IPS DF 6.9 (cell line): ENCODE data around the gene SIAH1.
A peak's percentile ranks its signal among the peaks of the same experiment; 100 is the strongest.

ENCODE experiments used
- DNase-seq: peaks from one replicate; pipeline ENCODE4 v3.0.0-alpha.2; 2013; ENCODE audit warnings: low read depth, low spot score
- H3K27ac ChIP-seq: one replicate; pipeline ENCODE4 v1.5.1; 2013; ENCODE audit warnings: low read length, control low read depth
- H3K27me3 ChIP-seq: 2 replicates; pipeline ENCODE4 v1.6.1; 2013; ENCODE audit warnings: mild to moderate bottlenecking, low read length; ENCODE audit not compliant: control insufficient read depth, insufficient read depth
- H3K36me3 ChIP-seq: 2 replicates; pipeline ENCODE4 v1.6.1; 2013; ENCODE audit warnings: low read length; ENCODE audit not compliant: control insufficient read depth, insufficient read depth
- H3K4me1 ChIP-seq: 2 replicates; pipeline ENCODE4 v1.6.1; 2013; ENCODE audit warnings: low read length; ENCODE audit not compliant: control insufficient read depth, insufficient read depth
- H3K4me3 ChIP-seq: 2 replicates; pipeline ENCODE4 v1.5.1; 2013; ENCODE audit warnings: mild to moderate bottlenecking, low read length
- H3K9me3 ChIP-seq: 2 replicates; pipeline ENCODE4 v1.6.1; 2013; ENCODE audit warnings: low read length, inconsistent platforms; ENCODE audit not compliant: control insufficient read depth, insufficient read depth
- WGBS: extraction: QIAGEN DNeasy Blood & Tissue Kit; methylation state at CpG from one replicate; pipeline ENCODE4 v1.1.7; 2013; ENCODE audit warnings: mixed read lengths, missing lambda C conversion rate; ENCODE audit not compliant: insufficient read length, insufficient coverage; 5-methylcytosine and 5-hydroxymethylcytosine counted together

SIAH1 gene

GRCh38 chr16:48393485-48394354 is 8.5 kb upstream of the SIAH1 start:
- no peak for DNase-seq
- Histone ChIP-seq H3K4me3 (no peak overlapping the region), H3K27ac (no peak overlapping the region), H3K9me3 (no peaks in the 10 kb centered on the region), H3K27me3 (no peaks in the 10 kb centered on the region), H3K36me3 (no peaks in the 10 kb centered on the region), H3K4me1 (no peaks in the 10 kb centered on the region)
- WGBS: no CpG with 5 or more reads among the region's 11 CpGs

- no CpG with 5 or more reads among the region's 5 CpGs for WGBS
- Histone ChIP-seq H3K4me3 (no peak overlapping the region), H3K9me3 (no peaks in the 10 kb centered on the region), H3K36me3 (no peaks in the 10 kb centered on the region), H3K4me1 (no peaks in the 10 kb centered on the region), H3K27ac (no peak overlapping the region), H3K27me3 (no peaks in the 10 kb centered on the region)
- no peak for DNase-seq
Observed at GRCh38 chr16:48392407-48392806, 7.2 kb upstream of the SIAH1 start.

GRCh38 chr16:48386559-48387312 is 1.5 kb upstream of the SIAH1 start:
- no peaks in the 10 kb centered on the region for H3K36me3 ChIP-seq
- H3K4me3 ChIP-seq: no peak overlapping the region
- WGBS: no CpG with 5 or more reads among the region's 17 CpGs

GRCh38 chr16:48384520-48385252 is 527 bp downstream of the SIAH1 start:
- no peaks in the 10 kb centered on the region for H3K9me3 ChIP-seq
- H3K4me3 ChIP-seq: peak overlapping the region; percentile 96
- no peak for DNase-seq
- no peaks in the 10 kb centered on the region for H3K36me3 ChIP-seq
- no peaks in the 10 kb centered on the region for H3K4me1 ChIP-seq
- no peaks in the 10 kb centered on the region for H3K27me3 ChIP-seq
- H3K27ac ChIP-seq: no peak overlapping the region
- no CpG with 5 or more reads among the region's 103 CpGs for WGBS

More at GRCh38 chr16:48386559-48387312, 1.5 kb upstream of the SIAH1 start:
- H3K27me3 ChIP-seq: no peaks in the 10 kb centered on the region
- no peaks in the 10 kb centered on the region for H3K9me3 ChIP-seq
- H3K27ac ChIP-seq: no peak overlapping the region
- H3K4me1 ChIP-seq: no peaks in the 10 kb centered on the region
- DNase-seq: no peak

- Histone ChIP-seq H3K9me3 (no peaks in the 10 kb centered on the region), H3K4me1 (no peaks in the 10 kb centered on the region), H3K36me3 (no peaks in the 10 kb centered on the region), H3K27me3 (no peaks in the 10 kb centered on the region), H3K27ac (no peak overlapping the region), H3K4me3 (peak overlapping the region; percentile 62)
- WGBS: no CpG with 5 or more reads among the region's 15 CpGs
- DNase-seq: no peak
Observed at GRCh38 chr16:48383877-48384519, 1.2 kb downstream of the SIAH1 start.

- 100% methylated on average over 1 of the region's 6 CpGs for WGBS
- no peak for DNase-seq
- H3K9me3 ChIP-seq: no peaks in the 10 kb centered on the region
Observed at GRCh38 chr16:48383009-48383876, 2.0 kb downstream of the SIAH1 start.

GRCh38 chr16:48382131-48382530 is 3.1 kb downstream of the SIAH1 start:
- H3K4me3 ChIP-seq: no peak overlapping the region
- H3K36me3 ChIP-seq: no peaks in the 10 kb centered on the region
- no peak for DNase-seq
- no CpG with 5 or more reads among the region's 4 CpGs for WGBS
- H3K27ac ChIP-seq: no peak overlapping the region
- H3K9me3 ChIP-seq: no peaks in the 10 kb centered on the region
- H3K4me1 ChIP-seq: no peaks in the 10 kb centered on the region
- H3K27me3 ChIP-seq: no peaks in the 10 kb centered on the region

More at GRCh38 chr16:48383009-48383876, 2.0 kb downstream of the SIAH1 start:
- Histone ChIP-seq H3K27ac (no peak overlapping the region), H3K4me1 (no peaks in the 10 kb centered on the region), H3K27me3 (no peaks in the 10 kb centered on the region), H3K4me3 (peak overlapping the region; percentile 62; the same call in 1 of the 2 replicates), H3K36me3 (no peaks in the 10 kb centered on the region)

- H3K36me3 ChIP-seq: no peaks in the 10 kb centered on the region
- H3K27ac ChIP-seq: no peak overlapping the region
- H3K4me1 ChIP-seq: no peaks in the 10 kb centered on the region
- H3K27me3 ChIP-seq: no peaks in the 10 kb centered on the region
- H3K9me3 ChIP-seq: no peaks in the 10 kb centered on the region
- H3K4me3 ChIP-seq: no peak overlapping the region
- DNase-seq: no peak
- no CpG with 5 or more reads among the region's 5 CpGs for WGBS
Observed at GRCh38 chr16:48381201-48381600, 4.0 kb downstream of the SIAH1 start.

- H3K27me3 ChIP-seq: no peaks in the 10 kb centered on the region
- no CpG with 5 or more reads among the region's 1 CpG for WGBS
- H3K4me3 ChIP-seq: no peak overlapping the region
- H3K4me1 ChIP-seq: no peaks in the 10 kb centered on the region
- no peak for DNase-seq
- H3K9me3 ChIP-seq: no peaks in the 10 kb centered on the region
- no peak overlapping the region for H3K27ac ChIP-seq
- no peaks in the 10 kb centered on the region for H3K36me3 ChIP-seq
Observed at GRCh38 chr16:48378836-48379235, 6.4 kb downstream of the SIAH1 start.
